RPMI7951 (cell line): ENCODE measurements around the gene PCDHGA1. TPM values are rescaled to one million over a fixed set of nuclear protein-coding genes. Genes with fewer than 3 reads are reported as not detected.
"Not testable (repeated sequence)": the region's sequence is repeated elsewhere in the genome, so short reads cannot be mapped to it uniquely, and the experiment has no call there.

Source experiments
- DNase-seq: peaks from one replicate; pipeline ENCODE4 v3.0.0-alpha.2; 2012; ENCODE audit warnings: low read depth
- total RNA-seq: library from RNA; depleted of rRNA; stranded (reverse); fragments of >200 nt; shearing (Covaris generic); gene quantifications from 2 replicates; pipeline ENCODE4 v1.2.3, GENCODE V29; 2014

The PCDHGA1 gene
- total RNA-seq, 1 experiment from 2014 or later: 3.7 TPM

GRCh38 chr5:141409598-141410306 lies 79.4 kb downstream of the PCDHGA1 start:
- DNase-seq: no peak

GRCh38 chr5:141411575-141411974 lies 81.3 kb downstream of the PCDHGA1 start:
- no peak for DNase-seq

GRCh38 chr5:141412854-141413539 lies 82.7 kb downstream of the PCDHGA1 start, which contains the start of gene PCDHGA10:
TSS of gene PCDHGA10 (plus strand) at chr5:141412987. CDS start at chr5:141413176, 189 bp downstream.
- peak; percentile 25 for DNase-seq

GRCh38 chr5:141413540-141414069 lies 83.3 kb downstream of the PCDHGA1 start:
- no peak for DNase-seq

- not testable (repeated sequence) for DNase-seq
Observed at GRCh38 chr5:141414548-141415274, 84.4 kb downstream of the PCDHGA1 start.

- DNase-seq: not testable (repeated sequence)
Observed at GRCh38 chr5:141415275-141415618, 84.9 kb downstream of the PCDHGA1 start.

GRCh38 chr5:141417494-141418172 lies 87.3 kb downstream of the PCDHGA1 start, which contains the start of gene PCDHGB7:
TSS of gene PCDHGB7 (plus strand) at chr5:141417677. CDS start at chr5:141417860, 183 bp downstream.
- not testable (repeated sequence) for DNase-seq

- no peak for DNase-seq
Observed at GRCh38 chr5:141419074-141419880, 89.0 kb downstream of the PCDHGA1 start.

- DNase-seq: peak; percentile 57
Observed at GRCh38 chr5:141420855-141421488, 90.7 kb downstream of the PCDHGA1 start, which contains the start of gene PCDHGA11. TSS of gene PCDHGA11 (plus strand) at chr5:141421051. CDS start at chr5:141421228, 177 bp downstream.

- DNase-seq: no peak
Observed at GRCh38 chr5:141421489-141421855, 91.2 kb downstream of the PCDHGA1 start.

GRCh38 chr5:141422742-141423291 lies 92.5 kb downstream of the PCDHGA1 start:
- no peak for DNase-seq

- no peak for DNase-seq
Observed at GRCh38 chr5:141427783-141428426, 97.6 kb downstream of the PCDHGA1 start.

- DNase-seq: peak; percentile 88
Observed at GRCh38 chr5:141430332-141431113, 100.2 kb downstream of the PCDHGA1 start, which contains the start of gene PCDHGA12. TSS of gene PCDHGA12 (plus strand) at chr5:141430507. CDS start at chr5:141430760, 253 bp downstream.

GRCh38 chr5:141431286-141431685 lies 101.0 kb downstream of the PCDHGA1 start:
- DNase-seq: peak; percentile 19

GRCh38 chr5:141432308-141432707 lies 102.0 kb downstream of the PCDHGA1 start:
- not testable (repeated sequence) for DNase-seq

- not testable (repeated sequence) for DNase-seq
Observed at GRCh38 chr5:141432726-141433125, 102.4 kb downstream of the PCDHGA1 start.

GRCh38 chr5:141434006-141434405 lies 103.7 kb downstream of the PCDHGA1 start:
- no peak for DNase-seq

- DNase-seq: no peak
Observed at GRCh38 chr5:141437221-141437620, 106.9 kb downstream of the PCDHGA1 start.
